ENCODE measurements around the gene CCDC28A. TPM values are rescaled to one million over a fixed set of nuclear protein-coding genes. Genes with fewer than 3 reads are reported as not detected.
A peak's percentile ranks its signal among the peaks of the same experiment; 100 is the strongest.
"Not testable (repeated sequence)": the region's sequence is repeated elsewhere in the genome, so short reads cannot be mapped to it uniquely, and the experiment has no call there.

Gene CCDC28A
- 10 to 100 TPM; 31.5 to 46.2 (median 31.7) TPM for polyA plus RNA-seq

DNA sequence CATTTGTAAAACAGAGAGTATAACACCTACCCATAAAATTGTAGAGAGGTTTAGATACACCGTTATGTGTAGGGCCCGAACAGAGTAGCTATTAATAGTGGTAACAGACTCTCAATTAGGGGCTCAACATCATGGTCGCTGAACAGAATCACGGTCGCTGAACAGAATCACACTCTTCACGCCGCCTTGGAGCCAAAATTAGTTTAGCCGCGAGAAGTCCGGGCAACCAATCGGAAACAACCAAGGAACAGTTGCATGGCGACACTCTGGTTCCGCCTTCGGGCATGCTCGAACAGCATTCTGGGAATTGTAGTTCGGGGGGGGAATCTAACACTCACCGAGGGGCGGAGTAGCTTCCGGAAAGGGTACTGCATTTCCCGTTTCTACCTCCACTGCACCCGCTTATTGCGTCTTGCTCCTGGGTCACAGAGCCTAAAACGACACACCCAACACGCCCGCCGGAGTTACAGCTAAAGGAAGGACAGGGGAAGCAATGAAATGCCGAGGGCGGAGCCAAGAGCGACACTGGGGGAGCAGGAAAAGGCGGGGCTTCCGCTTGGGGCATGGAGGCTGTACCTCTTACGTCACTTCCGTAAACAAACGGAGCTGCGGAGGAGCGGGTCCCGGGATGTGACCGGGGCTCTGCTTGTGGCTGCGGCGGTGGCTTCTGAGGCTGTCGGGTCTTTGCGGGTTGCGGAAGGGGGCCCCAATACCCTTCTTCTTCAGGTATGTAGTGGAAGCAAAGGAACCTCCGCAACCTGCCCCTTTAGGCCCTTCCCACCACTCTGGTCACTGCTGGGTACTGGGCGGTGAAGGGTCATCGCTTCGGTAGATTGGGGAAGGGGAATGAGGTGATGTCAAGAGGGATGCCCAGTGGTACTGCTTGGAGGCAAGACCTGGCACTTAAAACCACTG is at the start of gene CCDC28A:
Gene CCDC28A (plus strand): TSS at position 593 of the 915 bp plus-strand sequence. CDS start 2,352 bp downstream, outside the sequence.
- Mint-ChIP-seq H3K4me1 (peaks cover 26 to 33% of the 10 kb centered on the region in 2 donors), H3K36me3 (peaks cover 6 to 11% (median 9%) of the 10 kb centered on the region in 3 donors), H3K4me3 (peak within 1 kb of the TSS; percentile 99 to 100 (median 100)), H3K9me3 (no peaks in the 10 kb centered on the region), H3K27ac (peak within 1 kb of the TSS; percentile 93 to 100 (median 100)), H3K27me3 (ENCODE audit: low read depth in 3 of 3) (peaks cover 5 to 10% (median 8%) of the 10 kb centered on the region in 3 donors)
- peak; percentile 93 to 96 (median 96) for DNase-seq

DNA sequence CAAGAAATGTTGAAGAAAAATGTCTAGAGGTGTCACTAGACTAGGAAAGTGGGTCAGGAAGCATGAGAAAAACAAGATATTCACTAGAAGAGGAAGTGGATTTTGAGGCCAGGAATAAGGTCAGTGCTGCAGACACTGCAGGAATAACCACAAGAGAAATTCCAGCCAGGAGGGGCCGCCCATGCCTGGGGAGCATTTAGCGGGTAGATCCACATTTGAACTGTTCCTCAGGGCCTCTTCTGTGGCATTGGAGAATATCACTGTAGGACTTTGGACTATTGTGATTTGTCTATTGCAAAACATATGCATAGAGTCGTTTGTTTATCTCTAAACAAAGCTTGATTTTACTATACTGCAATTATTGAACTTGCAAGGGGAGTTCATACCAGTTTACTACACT is 49.6 kb upstream of the CCDC28A start:
- H3K27ac Mint-ChIP-seq, result no peak overlapping the region
- no peaks in the 10 kb centered on the region for H3K36me3 Mint-ChIP-seq
- peaks cover 0 to 8% (median 1%) of the 10 kb centered on the region in 3 donors for H3K27me3 Mint-ChIP-seq (ENCODE audit: low read depth in 3 of 3)
- H3K4me3 Mint-ChIP-seq, result no peak overlapping the region
- no peaks in the 10 kb centered on the region for H3K4me1 Mint-ChIP-seq
- no peaks in the 10 kb centered on the region for H3K9me3 Mint-ChIP-seq
- no peak for DNase-seq

DNA sequence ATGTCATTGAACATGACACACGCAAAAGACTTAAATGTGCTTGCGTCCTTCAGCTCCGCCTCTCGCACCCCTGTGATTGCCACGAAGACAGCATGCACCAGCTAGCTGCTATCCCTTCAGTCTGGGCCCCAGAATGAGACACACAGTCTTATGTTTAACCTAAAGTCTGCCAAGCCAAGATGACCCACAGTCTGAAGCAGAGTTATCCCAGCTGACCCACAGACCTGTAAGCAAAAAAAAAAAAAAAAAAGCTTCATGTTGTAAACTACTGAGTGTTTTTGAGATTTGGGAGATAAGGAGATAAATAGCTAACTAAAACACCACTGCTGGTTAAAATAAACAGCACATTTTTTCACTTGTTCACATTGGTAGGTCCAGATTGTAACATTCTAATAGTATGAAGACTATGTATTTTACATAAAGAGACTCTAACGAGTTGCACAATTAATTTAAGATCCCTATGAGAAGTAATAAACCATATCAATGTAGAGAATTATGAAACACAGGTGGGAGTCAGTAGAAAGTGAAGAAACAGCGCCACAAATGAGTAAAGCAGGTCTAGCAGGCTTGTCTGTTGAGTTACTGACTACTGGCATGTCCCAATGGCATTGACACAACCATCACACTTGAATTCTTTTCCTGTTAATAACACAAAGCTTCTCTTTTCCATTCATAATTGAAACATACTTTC is 47.4 kb upstream of the CCDC28A start:
- peaks cover 1 to 7% (median 6%) of the 10 kb centered on the region in 3 donors for H3K27me3 Mint-ChIP-seq (ENCODE audit: low read depth in 3 of 3)
- DNase-seq, result no peak
- no peaks in the 10 kb centered on the region for H3K4me1 Mint-ChIP-seq
- H3K36me3 Mint-ChIP-seq, result no peaks in the 10 kb centered on the region
- no peak overlapping the region for H3K27ac Mint-ChIP-seq
- H3K9me3 Mint-ChIP-seq, result no peaks in the 10 kb centered on the region
- no peak overlapping the region for H3K4me3 Mint-ChIP-seq

DNA sequence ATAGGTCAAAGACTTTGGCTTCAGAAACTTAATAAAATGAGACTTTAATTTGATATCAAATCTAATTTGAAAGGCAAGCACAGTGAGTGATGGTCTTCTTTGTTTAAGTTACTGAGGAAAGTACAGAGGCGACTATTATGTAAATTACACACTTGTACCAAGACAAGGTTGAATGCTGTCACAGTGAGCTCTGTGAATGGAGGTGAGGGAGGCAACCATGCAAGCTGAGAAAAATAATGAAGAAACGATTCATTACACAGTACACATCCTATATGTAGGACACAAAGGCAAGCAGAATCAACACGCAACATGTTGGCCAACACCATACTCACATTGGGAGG is 46.8 kb upstream of the CCDC28A start:
- no peak overlapping the region for H3K4me3 Mint-ChIP-seq
- no peak overlapping the region for H3K27ac Mint-ChIP-seq
- no peaks in the 10 kb centered on the region for H3K9me3 Mint-ChIP-seq
- H3K27me3 Mint-ChIP-seq (ENCODE audit: low read depth in 3 of 3), result peaks cover 2 to 7% (median 6%) of the 10 kb centered on the region in 3 donors
- no peaks in the 10 kb centered on the region for H3K4me1 Mint-ChIP-seq
- DNase-seq, result no peak
- H3K36me3 Mint-ChIP-seq, result no peaks in the 10 kb centered on the region

DNA sequence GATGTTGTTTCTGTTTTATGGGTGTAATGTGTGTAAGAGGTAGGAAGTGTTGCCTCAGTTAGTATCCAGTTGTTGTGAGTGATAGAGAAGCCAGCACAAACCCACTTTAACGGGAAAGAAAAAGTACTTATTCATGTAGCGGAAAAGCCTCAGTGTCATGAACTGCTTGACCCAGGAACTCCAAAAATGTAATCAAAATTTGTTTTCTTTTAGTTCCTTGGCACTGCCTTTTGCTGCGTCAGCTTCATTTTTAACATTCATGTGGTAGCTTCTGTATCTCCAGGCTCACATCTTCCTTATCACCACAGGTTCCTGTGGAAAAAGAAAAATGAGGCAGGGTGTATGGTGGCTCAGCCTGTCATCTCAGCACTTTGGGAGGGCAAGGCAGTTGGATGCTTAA is 46.4 kb upstream of the CCDC28A start:
- H3K4me1 Mint-ChIP-seq, result no peaks in the 10 kb centered on the region
- no peak for DNase-seq
- no peaks in the 10 kb centered on the region for H3K36me3 Mint-ChIP-seq
- H3K27me3 Mint-ChIP-seq (ENCODE audit: low read depth in 3 of 3), result peaks cover 2 to 7% (median 6%) of the 10 kb centered on the region in 3 donors
- H3K9me3 Mint-ChIP-seq, result no peaks in the 10 kb centered on the region
- no peak overlapping the region for H3K4me3 Mint-ChIP-seq
- H3K27ac Mint-ChIP-seq, result no peak overlapping the region

DNA sequence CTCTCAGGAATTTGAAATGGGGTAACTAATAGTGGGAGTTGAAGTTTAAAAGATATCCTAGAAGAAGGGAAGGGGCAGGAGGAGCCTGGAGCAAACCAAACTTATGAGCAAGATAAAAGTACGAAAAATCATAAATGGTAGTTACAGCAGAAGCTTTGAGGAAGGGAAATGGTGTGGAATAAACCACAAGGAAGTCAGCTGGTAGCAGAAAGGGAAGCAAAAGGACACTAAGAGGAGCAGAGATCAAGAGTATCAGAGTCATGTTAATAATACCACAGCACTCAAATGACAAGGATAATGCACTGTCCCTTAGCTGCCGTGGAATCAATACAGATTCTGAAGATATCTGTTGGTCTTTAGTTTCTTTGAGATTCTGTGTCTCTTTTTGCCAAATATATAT is 44.9 kb upstream of the CCDC28A start:
- Mint-ChIP-seq H3K4me1 (no peaks in the 10 kb centered on the region), H3K27me3 (ENCODE audit: low read depth in 3 of 3) (peaks cover 2 to 7% (median 5%) of the 10 kb centered on the region in 3 donors), H3K9me3 (no peaks in the 10 kb centered on the region), H3K4me3 (no peak overlapping the region), H3K36me3 (no peaks in the 10 kb centered on the region), H3K27ac (no peak overlapping the region)
- DNase-seq, result no peak

DNA sequence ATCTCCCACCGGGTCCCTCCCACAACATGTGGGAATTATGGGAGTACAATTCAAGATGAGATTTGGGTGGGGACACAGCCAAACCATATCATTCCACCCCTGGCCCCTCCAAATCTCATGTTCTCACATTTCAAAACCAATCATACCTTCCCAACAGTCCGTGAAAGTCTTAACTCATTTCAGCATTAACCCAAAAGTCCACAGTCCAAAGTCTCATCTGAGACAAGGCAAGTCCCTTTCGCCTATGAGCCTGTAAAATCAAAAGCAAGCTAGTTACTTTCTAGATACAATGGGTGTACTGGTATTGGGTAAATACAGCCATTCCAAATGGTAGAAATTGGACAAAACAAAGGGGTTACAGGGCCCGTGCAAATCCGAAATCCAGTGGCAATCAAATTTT is 43.5 kb upstream of the CCDC28A start:
- H3K4me1 Mint-ChIP-seq; H3K36me3 Mint-ChIP-seq; DNase-seq; H3K4me3 Mint-ChIP-seq; H3K9me3 Mint-ChIP-seq; H3K27ac Mint-ChIP-seq; H3K27me3 Mint-ChIP-seq (ENCODE audit: low read depth in 3 of 3): not testable (repeated sequence)

DNA sequence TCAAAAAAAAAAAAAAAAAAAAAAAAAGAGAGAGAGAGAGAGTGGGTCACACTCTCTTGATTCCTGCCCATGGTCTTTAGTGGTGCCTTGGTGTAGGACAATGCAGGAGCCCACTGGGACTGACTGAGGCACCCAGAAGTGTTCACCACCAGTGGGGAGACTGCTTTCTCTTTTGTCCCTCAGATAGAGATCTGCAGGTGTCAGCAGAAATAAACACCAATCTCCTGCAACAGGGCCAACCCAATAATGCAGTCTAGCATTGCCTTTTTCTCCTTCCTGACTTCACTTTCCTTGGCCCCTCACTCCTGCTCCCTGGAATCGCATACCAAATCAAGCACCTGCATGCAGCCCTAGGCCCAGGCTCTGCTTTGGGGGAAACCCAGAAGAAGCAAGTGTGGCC is 39.0 kb upstream of the CCDC28A start:
- Mint-ChIP-seq H3K4me3 (no peak overlapping the region), H3K36me3 (no peaks in the 10 kb centered on the region), H3K27me3 (ENCODE audit: low read depth in 3 of 3) (peaks cover 0 to 11% (median 5%) of the 10 kb centered on the region in 3 donors), H3K4me1 (no peaks in the 10 kb centered on the region), H3K27ac (no peak overlapping the region), H3K9me3 (peaks cover 0 to 4% (median 0%) of the 10 kb centered on the region in 6 donors)
- no peak for DNase-seq

DNA sequence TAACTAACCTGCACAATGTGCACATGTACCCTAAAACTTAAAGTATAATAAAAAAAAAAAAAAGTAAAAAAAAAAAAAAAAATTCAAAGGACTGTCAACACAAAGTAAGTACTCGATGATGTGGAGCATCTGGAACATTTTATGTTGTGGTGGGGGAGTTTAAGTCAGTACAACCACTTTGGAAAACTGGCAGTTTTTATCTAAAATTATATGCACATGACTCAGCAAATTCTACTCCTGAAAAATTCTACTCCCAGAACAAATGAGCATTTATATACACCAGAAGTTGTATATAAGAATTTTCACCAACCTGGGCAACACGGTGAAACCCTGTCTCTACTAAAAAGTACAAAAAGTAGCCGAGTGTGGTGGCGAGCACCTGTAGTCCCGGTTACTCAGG is 36.9 kb upstream of the CCDC28A start:
- no peak overlapping the region for H3K4me3 Mint-ChIP-seq
- DNase-seq, result no peak
- H3K27me3 Mint-ChIP-seq (ENCODE audit: low read depth in 3 of 3), result peaks cover 0 to 5% (median 3%) of the 10 kb centered on the region in 3 donors
- no peaks in the 10 kb centered on the region for H3K4me1 Mint-ChIP-seq
- H3K36me3 Mint-ChIP-seq, result no peaks in the 10 kb centered on the region
- peaks cover 0 to 4% (median 0%) of the 10 kb centered on the region in 6 donors for H3K9me3 Mint-ChIP-seq
- no peak overlapping the region for H3K27ac Mint-ChIP-seq

DNA sequence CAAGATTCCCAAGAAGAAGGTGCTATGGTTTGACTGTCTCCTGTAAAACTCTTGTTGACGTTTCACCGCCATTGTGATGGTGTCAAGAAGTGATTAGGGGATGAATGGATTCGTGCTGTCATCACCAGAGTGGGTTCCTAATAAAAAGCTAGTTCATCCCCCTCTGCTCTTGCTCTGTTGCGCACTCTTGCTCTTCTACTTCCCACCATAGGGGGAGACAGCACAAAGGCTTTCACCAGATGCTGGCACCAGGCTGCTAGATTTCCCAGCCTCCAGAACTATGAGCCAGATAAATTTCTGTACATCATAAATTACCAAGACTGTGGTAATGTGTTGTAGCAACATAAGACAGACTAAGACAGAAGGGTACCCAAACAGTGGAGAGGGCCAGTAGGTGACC is 21.6 kb upstream of the CCDC28A start:
- no peak overlapping the region for H3K4me3 Mint-ChIP-seq
- no peaks in the 10 kb centered on the region for H3K36me3 Mint-ChIP-seq
- no peaks in the 10 kb centered on the region for H3K9me3 Mint-ChIP-seq
- no peak for DNase-seq
- peaks cover 0 to 4% (median 0%) of the 10 kb centered on the region in 3 donors for H3K27me3 Mint-ChIP-seq (ENCODE audit: low read depth in 3 of 3)
- no peak overlapping the region for H3K27ac Mint-ChIP-seq
- H3K4me1 Mint-ChIP-seq, result no peaks in the 10 kb centered on the region

DNA sequence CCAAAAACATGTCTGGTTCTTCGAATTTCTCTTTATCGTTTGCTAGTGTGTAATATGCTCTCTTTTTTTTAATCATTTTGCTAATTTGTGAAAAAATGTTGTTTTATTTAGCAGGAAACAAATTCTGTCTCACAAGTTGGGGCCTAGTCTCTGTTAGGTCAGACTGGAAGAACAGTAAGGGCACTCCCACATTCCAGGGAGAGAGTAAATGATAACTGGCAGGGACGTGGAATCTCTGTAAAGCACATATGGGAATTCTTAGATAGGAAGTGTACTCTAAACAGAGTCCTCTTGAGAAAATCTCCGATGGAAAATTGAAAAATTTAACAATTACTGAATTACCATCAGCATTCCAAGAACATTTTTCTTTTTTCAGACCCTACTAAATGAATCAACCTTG is 16.4 kb upstream of the CCDC28A start:
- no peaks in the 10 kb centered on the region for H3K9me3 Mint-ChIP-seq
- H3K36me3 Mint-ChIP-seq, result no peaks in the 10 kb centered on the region
- no peak overlapping the region for H3K4me3 Mint-ChIP-seq
- no peak overlapping the region for H3K27ac Mint-ChIP-seq
- peaks cover 0 to 2% (median 0%) of the 10 kb centered on the region in 3 donors for H3K27me3 Mint-ChIP-seq (ENCODE audit: low read depth in 3 of 3)
- no peak for DNase-seq
- no peaks in the 10 kb centered on the region for H3K4me1 Mint-ChIP-seq

DNA sequence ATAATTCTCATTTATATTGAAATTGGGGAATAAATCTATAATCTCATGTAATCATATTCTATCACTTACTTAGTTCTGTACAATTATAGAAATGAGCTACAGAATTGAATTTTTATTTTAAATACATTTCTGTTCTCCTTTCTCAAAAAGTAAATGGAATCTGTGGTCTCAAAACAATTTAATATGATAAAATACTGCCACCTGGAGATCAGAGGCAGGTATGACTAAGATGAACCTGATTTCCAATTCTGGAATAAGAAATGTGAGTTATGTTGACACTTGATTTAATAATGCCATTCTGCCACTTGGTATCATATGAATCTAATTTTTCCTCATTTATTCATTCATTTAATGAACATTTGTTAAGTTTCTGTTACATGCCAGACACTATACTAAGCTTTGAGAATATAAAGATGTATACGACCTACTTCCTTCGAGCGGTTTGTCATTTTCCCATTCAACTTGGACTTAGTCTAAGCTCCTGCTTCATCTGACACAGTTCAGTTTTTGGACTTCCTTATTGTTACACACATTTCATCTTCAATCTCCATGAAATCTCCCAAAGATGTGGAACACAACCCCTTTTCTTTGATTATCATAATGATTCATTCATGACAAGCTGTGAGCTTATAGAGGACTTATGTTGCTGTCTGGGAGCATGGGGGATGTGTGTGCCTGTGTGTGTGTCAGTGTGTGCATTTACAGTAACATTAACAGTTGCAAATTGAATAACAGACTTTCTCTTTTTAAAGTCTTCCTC is 7.5 kb upstream of the CCDC28A start:
- peak; percentile 20 to 30 (median 24) for DNase-seq
- Mint-ChIP-seq H3K4me3 (no peak overlapping the region), H3K27ac (no peak overlapping the region), H3K27me3 (ENCODE audit: low read depth in 3 of 3) (peaks cover 0 to 3% (median 2%) of the 10 kb centered on the region in 3 donors), H3K36me3 (no peaks in the 10 kb centered on the region), H3K9me3 (no peaks in the 10 kb centered on the region), H3K4me1 (no peaks in the 10 kb centered on the region)

DNA sequence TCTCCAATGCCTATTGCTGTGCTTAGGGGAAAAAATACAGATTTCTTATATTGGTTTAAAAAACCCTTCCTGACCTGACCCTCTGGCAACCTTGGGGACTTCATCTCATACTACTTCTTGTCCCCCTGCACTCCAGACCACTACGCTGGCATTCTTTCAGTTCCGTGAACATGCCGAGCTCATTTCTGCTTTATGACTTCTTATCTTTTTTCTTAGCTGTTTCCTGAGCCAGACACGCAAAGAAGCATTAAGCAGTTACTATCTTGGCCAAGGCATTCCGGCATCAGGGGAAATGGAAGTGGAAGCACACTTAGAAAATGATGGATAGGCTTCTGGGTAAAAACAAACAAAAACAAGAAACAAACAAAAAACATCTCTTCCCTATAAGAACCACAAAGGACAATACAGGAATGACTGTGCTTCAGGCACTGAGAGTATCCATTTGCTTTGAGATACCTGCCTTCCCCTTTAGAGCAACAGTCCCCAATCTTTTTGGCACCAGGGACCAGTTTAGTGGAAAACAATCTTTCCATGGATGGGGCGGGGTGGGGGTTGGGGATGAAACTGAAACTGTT is 4.4 kb upstream of the CCDC28A start:
- Mint-ChIP-seq H3K4me1 (peaks cover 18 to 25% of the 10 kb centered on the region in 2 donors), H3K27me3 (ENCODE audit: low read depth in 3 of 3) (peaks cover 5 to 10% (median 9%) of the 10 kb centered on the region in 3 donors), H3K27ac (no peak overlapping the region), H3K36me3 (no peaks in the 10 kb centered on the region), H3K9me3 (no peaks in the 10 kb centered on the region), H3K4me3 (no peak overlapping the region)
- no peak for DNase-seq

Measured in immature natural killer cell (primary cell).